GF-D8 (cell line): Measurements from ENCODE around the gene AJAP1.

Experiments
- DNase-seq: peaks from one replicate; lab custom pipeline; 2025; lab: John Stamatoyannopoulos, UW

Gene AJAP1

GRCh38 chr1:4630561-4630960, 23.8 kb upstream of the AJAP1 start:
- DNase-seq = no peak

- no peak for DNase-seq
These were observed 23.1 kb upstream of the AJAP1 start for GRCh38 chr1:4631321-4631720.

DNA sequence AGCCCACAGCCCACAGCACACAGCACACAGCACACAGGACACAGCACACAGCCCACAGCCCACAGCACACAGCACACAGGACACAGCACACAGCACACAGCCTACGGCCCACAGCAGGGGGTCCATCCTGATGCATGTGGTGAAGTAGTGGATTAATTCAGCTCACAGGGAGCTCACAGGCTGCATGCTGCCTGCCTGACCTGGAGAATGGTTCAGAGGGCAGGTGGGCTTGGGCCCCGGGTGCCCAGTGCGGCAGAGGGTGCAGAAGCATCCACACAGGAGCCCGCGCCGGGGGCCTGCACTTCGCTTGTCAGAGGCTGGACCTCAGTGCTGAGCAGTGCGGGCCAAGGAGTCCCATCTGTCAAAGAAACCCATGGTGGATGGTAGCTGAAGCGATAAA, 21.1 kb upstream of the AJAP1 start:
- no peak for DNase-seq

- no peak for DNase-seq
These were observed 20.1 kb upstream of the AJAP1 start for GRCh38 chr1:4634156-4634792.

DNA sequence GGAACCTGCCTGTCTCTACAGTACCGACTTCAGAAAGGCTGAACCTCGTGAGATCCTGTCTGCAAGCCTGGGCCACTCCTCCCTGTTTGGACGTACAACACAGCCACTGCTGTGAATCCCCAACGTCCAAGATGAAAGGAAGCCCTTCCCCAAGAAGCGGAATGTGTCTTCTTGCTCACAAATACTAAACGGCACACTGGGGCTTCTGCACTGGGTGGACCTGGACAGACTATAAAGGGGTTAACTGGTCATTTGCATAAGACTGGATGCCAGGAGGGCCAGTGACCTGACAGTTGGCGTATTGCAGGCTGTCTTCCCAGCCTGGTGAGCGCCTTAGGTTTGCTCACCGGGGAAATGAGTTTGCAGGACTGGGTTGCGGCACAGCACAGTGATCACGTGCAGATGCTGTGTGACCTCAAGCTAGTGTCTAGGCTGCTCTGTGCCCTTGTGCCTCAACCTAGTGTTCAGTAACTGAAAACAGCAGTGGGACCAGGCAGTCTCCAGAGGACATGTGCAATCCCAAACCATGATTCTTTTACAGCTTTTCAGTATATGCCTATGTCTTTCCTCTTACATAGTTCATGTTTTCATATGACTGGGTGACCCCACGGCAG, 19.5 kb upstream of the AJAP1 start:
- no peak for DNase-seq

DNA sequence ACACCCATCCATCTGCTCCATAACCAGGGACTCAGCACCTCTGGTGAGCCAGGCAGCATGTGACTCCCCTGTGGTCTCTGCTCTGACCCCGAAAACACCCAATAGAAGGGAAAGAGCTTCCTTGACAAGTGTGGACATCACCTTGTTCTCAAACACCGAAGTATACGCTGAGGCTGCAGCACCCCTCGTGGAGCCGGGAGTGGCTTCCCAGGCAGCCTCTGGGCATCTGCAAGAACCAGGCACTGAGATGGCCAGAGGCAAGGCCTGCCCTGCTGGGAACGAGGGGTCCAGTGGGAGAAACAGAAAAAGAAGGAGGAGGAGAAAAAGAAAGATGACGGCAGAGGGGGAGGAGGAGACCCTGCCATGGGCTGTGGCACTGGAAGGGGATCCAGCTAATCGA, 18.2 kb upstream of the AJAP1 start:
- DNase-seq = no peak

DNA sequence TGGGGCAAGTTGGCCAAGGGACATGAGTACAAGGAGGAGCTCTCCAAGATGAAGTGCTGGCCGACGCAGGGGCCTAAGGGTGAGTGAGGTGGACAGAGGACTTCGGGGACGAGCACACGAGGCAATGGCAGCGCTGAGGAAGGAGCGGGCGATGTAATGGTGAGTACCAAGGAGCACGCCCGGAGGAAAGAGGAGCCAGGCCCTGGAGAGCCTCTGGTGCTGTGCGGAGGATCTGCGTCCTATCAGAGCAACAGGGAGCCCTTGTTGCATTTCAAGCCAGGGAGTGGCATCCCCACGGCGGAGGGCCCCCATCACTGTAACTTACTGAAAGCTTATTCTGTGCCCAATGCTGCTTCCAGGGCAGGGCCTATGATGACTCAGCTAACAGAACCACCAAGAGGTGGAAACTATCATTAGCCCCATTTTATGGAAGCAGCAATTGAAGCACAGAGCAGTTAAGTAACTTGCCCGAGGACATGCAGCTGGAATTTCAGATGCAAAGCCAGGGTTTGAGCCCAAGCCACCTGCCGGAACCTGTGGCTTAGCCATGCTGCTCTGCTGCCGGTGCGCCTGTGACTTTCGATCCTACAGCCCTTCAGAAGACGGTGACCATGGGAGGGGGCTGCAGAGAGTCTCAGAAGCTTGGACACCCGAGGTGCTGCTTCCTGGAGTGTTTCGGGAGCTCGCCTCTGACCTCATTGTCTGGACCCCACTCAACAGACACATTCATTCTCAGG, 17.6 kb upstream of the AJAP1 start:
- DNase-seq = no peak

- no peak for DNase-seq
These were observed 16.6 kb upstream of the AJAP1 start for GRCh38 chr1:4637616-4638344.

DNA sequence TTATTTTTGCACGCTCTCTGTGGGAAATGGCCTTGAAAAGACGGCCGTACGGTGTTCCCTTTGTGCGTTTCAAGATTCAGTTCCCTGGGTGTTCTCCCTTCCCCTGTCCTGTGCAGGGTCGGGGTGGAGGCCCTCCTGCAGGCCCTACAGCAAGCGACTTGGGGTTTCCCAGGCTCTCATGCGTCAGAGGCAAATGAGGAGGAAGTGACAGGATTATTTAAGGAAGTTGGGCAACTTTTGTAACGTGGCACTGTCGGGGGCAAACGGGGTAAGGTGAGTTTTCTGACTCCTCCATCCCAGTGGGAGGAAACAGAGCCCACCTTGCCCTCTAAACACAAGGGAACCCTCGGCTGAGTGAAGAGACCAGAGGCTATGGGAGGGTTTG, 16.1 kb upstream of the AJAP1 start:
- DNase-seq = no peak

GRCh38 chr1:4640931-4641330, 13.5 kb upstream of the AJAP1 start:
- no peak for DNase-seq

DNA sequence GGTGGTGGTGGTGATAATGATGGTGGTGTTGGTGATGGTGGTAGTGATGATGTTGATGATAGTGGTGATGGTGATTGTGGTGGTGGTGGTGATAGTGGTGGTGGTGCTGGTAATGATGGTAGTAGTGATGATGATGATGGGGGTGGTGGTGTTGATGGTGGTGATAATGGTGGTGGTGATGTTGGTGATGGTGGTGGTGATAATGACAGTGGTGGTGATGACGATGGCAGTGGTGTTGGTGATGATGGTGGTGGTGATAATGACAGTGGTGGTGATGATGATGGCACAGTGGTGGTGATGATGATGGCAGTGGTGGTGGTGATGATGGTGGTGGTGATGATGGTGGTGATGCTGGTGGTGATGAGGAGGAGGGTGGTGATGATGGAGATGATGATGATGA, 7.0 kb upstream of the AJAP1 start:
- no peak for DNase-seq

- DNase-seq = no peak
These were observed 5.8 kb upstream of the AJAP1 start for GRCh38 chr1:4648657-4649056.

DNA sequence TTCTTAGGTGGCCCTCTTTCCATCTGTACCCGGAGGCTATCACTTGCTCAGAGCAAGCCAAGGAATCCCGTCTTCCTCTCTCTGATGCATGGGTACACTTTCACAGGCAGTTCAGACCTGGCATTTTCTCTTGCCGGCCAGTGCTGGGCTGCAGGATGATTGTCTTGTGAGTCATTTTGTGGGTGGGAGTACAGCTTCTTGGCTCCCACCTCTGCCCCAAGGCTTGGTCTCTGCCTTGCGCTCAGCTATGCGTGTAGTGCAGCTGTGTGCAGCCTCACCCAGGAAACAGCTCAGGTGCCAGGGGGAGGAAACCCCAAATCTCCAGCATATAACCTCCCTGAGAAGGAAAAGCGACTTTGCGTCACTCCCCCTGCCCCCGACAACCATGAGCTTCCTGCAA, 3.9 kb upstream of the AJAP1 start:
- DNase-seq = no peak

DNA sequence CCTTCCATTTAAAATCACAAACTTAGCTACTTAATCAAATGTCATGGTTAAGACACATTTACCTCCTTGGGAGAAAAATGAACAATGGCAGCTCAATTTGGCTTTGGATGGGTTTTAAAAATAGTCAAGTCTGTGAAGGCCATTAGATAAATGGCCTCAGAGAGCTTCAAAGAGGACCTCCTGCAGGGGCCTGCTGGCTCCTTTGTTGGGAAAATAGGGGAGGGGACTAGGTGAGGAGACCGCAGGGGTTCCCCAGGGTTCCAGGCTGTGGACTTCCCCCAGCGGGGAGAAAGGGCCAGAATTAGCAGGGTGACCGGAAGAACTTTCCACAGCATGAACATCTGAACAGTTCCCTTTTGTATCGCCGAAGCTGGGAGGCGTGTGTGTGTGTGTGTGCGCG, 3.4 kb upstream of the AJAP1 start:
- DNase-seq = no peak

- no peak for DNase-seq
These were observed 1.6 kb upstream of the AJAP1 start for GRCh38 chr1:4652631-4653327.

GRCh38 chr1:4653328-4653660, 1.1 kb upstream of the AJAP1 start:
- no peak for DNase-seq

DNA sequence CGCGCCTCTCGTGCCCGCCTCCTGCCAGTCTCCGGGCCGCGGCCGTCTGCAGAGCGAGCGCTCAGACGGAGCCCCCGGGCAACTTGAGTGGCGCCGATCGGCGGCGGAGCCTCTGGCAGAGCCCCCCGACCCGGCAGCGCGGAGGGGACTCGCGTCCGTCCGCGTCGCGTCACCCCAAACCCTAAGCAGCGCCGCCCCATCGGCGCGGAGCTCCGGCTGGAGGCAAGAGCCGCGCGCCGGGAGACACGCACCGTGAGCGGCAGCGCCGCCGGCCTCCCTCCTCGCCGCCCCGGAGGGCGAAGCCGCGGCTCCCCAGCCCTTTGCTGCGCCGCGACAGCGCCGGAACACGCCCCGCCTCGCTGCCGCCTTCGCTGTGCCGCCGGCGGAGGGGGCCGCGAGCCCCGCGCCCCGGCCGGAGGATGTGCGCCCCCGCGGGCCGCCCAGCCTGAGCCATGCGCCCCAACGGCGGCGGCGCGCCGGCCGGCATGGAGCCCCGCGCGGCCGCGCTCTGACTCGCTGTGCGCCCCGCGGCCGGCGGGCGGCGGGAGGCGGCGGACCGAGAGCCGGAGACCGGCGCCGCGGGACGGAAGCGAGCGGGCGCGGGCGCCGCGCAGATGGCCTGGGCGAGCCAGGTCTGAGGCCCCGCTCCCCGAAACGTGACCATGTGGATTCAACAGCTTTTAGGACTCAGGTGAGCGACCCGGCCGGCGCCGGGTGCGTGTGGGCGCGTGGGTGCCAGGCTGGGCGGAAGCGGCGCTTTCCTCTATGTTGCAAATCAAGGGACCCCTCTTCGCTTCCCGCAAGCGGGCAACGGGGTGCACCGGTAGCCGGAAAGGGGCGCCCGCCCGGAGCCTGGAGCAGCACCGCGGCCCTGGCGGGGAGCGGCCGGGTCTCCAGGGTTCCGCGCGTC, 610 bp downstream of the AJAP1 start:
- no peak for DNase-seq

DNA sequence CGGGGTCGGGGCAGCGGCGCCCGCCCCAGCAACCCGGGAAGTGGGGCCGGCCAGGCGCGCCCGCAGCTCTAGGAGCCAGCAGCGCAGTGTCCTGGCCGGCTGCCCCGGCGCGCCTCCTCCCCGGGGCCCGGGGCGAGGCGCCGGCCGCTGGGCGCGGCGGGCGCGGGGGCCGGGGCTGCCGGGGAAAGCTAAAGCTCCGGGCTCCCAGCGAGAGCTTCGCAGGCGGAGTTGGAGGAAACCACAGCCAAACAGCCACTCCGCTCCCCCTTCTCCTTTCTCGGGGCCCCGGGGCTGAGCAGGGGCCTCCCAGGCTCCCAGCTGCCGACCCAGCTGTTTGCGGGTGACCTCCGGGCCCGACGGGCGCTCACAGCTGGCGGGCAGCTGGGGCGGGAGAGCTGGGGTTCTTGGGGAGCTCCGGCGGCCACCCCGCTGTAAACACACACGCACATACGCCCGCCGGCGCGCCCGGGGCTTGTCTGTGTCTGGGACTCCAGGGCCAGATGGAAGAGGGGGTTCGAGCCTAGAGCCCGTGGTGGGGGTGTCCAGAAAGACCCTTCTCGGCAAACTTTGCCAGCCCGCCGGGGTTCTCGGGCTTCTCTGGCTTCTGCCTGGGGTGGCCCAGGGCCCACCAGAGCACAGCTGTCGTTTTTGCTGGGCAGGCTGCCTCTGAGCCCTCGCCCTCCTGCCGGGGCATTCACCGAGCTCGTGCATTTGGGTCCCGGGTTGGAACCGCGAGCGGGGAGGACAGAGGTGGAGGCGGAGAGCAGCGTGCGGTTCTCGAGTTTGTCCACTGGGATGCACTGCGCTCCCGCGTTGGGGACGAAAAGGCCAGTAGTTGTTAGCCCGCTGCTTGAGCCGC, 1.5 kb downstream of the AJAP1 start:
- no peak for DNase-seq

GRCh38 chr1:4656533-4657140, 2.2 kb downstream of the AJAP1 start:
- no peak for DNase-seq

- no peak for DNase-seq
These were observed 2.9 kb downstream of the AJAP1 start for GRCh38 chr1:4657244-4657789.
